ENCODE results near the gene PSD. TPM values are rescaled to one million over a fixed set of nuclear protein-coding genes. Genes with fewer than 3 reads are reported as not detected.

PSD gene
- total and polyA plus RNA-seq, 9 of the 15 experiments (the other 6 are each of a cell fraction or from before 2014, with no cell fraction given): 0.11 to 1.7 (median 0.54) TPM; not detected in 2

DNA sequence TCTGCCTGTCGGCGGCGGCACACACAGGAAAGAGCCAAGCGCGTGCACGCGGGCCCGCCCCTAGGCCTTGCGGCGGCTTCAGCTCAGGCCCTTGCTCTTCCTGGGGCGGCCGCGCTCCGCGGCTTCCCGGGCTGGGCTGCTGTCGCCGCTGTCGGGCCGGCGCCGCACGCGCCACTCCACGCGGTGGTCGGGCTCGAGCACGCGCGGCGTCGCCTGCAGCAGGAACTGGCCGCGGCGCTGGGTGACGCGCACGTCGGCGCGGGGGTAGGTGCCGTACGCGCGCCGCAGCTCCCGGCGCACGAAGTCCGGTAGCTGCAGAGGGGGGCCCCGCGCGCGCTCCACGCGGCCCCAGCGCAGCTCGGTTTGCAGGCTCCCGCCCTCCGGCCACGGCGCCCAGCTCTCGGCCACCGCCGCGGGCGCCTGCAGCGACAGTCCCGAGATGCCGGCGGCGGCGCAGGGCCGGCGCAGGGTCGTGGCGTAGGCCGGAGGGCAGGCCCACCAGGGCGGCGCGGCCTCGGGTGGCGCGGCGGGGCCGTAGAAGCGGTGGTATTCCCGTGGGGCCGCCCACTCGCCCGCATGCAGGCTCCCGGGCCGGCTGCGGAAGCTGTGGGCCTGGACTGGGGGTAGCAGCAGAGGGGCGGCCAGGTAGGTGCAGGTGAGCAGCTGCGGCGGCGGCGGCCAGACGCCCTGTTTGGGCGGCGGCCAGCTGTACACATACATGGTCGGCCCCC lies 32.0 kb upstream of the PSD start (continued):
- TF ChIP-seq, protein P1, sequence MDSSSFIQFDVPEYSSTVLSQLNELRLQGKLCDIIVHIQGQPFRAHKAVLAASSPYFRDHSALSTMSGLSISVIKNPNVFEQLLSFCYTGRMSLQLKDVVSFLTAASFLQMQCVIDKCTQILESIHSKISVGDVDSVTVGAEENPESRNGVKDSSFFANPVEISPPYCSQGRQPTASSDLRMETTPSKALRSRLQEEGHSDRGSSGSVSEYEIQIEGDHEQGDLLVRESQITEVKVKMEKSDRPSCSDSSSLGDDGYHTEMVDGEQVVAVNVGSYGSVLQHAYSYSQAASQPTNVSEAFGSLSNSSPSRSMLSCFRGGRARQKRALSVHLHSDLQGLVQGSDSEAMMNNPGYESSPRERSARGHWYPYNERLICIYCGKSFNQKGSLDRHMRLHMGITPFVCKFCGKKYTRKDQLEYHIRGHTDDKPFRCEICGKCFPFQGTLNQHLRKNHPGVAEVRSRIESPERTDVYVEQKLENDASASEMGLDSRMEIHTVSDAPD (CRISPR knock-in tag; IDR thresholded peaks at IDR 0.05): no peak
- TF ChIP-seq FOXA3 (CRISPR knock-in tag; conservative IDR thresholded peaks at IDR 0.05 in 1 of 2, IDR thresholded peaks at IDR 0.05 in 1 of 2) (no peak), POLR2B (IDR thresholded peaks at IDR 0.05; ENCODE audit: low read depth, partially characterized antibody) (no peak), SMARCB1 (IDR thresholded peaks at IDR 0.05; ENCODE audit: insufficient read length, low read depth) (no peak), PHB (CRISPR knock-in tag; IDR thresholded peaks at IDR 0.05) (no peak), ZNF184 (CRISPR knock-in tag; IDR thresholded peaks at IDR 0.05) (no peak), ZNF586 (CRISPR knock-in tag; conservative IDR thresholded peaks at IDR 0.05) (no peak), NFE2L1 (tag; IDR thresholded peaks at IDR 0.05; ENCODE audit: borderline replicate concordance, low read depth) (no peak), ZNF121 (CRISPR knock-in tag; conservative IDR thresholded peaks at IDR 0.05) (no peak), SRSF9 (IDR thresholded peaks at IDR 0.05; ENCODE audit: borderline replicate concordance, low read depth, low read length) (no peak), ZNF41 (CRISPR knock-in tag; conservative IDR thresholded peaks at IDR 0.05) (no peak), ZNF165 (CRISPR knock-in tag; IDR thresholded peaks at IDR 0.05; ENCODE audit: borderline replicate concordance) (no peak), TSC22D4 (tag; IDR thresholded peaks at IDR 0.05) (no peak), MAFF (IDR thresholded peaks at IDR 0.05; ENCODE audit: low read length) (no peak), BCOR (IDR thresholded peaks at IDR 0.05) (no peak), MCM2 (IDR thresholded peaks at IDR 0.05; ENCODE audit: low read depth) (no peak), ZNF436 (CRISPR knock-in tag; IDR thresholded peaks at IDR 0.05) (no peak), MCM7 (IDR thresholded peaks at IDR 0.05) (no peak), MAZ (CRISPR knock-in tag; conservative IDR thresholded peaks at IDR 0.05 in 1 of 2, IDR thresholded peaks at IDR 0.05 in 1 of 2) (peak in 1 of 2 experiments; percentile 82; a peak in 3 of 4 replicates)
- TF ChIP-seq, protein P2, sequence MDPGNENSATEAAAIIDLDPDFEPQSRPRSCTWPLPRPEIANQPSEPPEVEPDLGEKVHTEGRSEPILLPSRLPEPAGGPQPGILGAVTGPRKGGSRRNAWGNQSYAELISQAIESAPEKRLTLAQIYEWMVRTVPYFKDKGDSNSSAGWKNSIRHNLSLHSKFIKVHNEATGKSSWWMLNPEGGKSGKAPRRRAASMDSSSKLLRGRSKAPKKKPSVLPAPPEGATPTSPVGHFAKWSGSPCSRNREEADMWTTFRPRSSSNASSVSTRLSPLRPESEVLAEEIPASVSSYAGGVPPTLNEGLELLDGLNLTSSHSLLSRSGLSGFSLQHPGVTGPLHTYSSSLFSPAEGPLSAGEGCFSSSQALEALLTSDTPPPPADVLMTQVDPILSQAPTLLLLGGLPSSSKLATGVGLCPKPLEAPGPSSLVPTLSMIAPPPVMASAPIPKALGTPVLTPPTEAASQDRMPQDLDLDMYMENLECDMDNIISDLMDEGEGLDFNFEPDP (CRISPR knock-in tag; IDR thresholded peaks at IDR 0.05): no peak
- TF ChIP-seq, protein P3, sequence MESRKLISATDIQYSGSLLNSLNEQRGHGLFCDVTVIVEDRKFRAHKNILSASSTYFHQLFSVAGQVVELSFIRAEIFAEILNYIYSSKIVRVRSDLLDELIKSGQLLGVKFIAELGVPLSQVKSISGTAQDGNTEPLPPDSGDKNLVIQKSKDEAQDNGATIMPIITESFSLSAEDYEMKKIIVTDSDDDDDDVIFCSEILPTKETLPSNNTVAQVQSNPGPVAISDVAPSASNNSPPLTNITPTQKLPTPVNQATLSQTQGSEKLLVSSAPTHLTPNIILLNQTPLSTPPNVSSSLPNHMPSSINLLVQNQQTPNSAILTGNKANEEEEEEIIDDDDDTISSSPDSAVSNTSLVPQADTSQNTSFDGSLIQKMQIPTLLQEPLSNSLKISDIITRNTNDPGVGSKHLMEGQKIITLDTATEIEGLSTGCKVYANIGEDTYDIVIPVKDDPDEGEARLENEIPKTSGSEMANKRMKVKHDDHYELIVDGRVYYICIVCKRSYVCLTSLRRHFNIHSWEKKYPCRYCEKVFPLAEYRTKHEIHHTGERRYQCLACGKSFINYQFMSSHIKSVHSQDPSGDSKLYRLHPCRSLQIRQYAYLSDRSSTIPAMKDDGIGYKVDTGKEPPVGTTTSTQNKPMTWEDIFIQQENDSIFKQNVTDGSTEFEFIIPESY (CRISPR knock-in tag; IDR thresholded peaks at IDR 0.05): no peak
- TF ChIP-seq, protein P4, sequence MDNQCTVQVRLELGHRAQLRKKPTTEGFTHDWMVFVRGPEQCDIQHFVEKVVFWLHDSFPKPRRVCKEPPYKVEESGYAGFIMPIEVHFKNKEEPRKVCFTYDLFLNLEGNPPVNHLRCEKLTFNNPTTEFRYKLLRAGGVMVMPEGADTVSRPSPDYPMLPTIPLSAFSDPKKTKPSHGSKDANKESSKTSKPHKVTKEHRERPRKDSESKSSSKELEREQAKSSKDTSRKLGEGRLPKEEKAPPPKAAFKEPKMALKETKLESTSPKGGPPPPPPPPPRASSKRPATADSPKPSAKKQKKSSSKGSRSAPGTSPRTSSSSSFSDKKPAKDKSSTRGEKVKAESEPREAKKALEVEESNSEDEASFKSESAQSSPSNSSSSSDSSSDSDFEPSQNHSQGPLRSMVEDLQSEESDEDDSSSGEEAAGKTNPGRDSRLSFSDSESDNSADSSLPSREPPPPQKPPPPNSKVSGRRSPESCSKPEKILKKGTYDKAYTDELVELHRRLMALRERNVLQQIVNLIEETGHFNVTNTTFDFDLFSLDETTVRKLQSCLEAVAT (IDR thresholded peaks at IDR 0.05): no peak
- TF ChIP-seq, protein P5, sequence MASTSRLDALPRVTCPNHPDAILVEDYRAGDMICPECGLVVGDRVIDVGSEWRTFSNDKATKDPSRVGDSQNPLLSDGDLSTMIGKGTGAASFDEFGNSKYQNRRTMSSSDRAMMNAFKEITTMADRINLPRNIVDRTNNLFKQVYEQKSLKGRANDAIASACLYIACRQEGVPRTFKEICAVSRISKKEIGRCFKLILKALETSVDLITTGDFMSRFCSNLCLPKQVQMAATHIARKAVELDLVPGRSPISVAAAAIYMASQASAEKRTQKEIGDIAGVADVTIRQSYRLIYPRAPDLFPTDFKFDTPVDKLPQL (IDR thresholded peaks at IDR 0.05; ENCODE audit: extremely low read depth, insufficient read length): no peak
